ENCODE results near the gene VIP.

DNA sequence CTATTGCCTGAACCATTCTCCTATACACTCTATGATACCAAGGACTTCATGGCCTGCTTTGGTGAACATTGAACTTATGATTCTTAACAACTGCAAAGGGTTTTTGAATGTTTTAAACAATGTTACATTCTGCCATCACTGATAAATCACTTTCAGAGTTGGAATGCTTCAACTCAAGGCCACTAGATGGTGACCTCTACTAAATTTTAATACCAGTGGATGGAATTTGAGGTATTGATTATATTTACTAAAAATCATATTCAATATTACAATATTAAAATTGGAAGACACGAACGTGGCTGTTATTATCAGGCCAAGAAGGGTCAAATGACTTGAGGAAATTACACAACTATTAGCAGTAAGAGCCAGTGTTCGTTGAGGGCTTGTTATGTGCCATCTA is 34.3 kb upstream of the VIP start:
- TF ChIP-seq POLR2AphosphoS5 (IDR thresholded peaks at IDR 0.05; ENCODE audit: low read depth, low read length) = no peak
- TF ChIP-seq TAF1 (IDR thresholded peaks at IDR 0.05; ENCODE audit: borderline replicate concordance, low read depth, low read length) = no peak
- no peak for TF ChIP-seq POLR2A (IDR thresholded peaks at IDR 0.05; ENCODE audit: low read depth, low read length)
